Body of pancreas (tissue), 4 donors: ENCODE measurements around the gene MICU2. TPM values are rescaled to one million over a fixed set of nuclear protein-coding genes. Genes with fewer than 3 reads are reported as not detected.

ENCODE experiments used
- ATAC-seq: fragments of 150-250 bp; one replicate; pipeline ENCODE4 v1.9.1; 2016
- DNase-seq, 4 donors: peaks; one replicate each; pipeline ENCODE4 v3.0.0-alpha.2; 2019
- H3K27ac ChIP-seq, 4 donors: fragments of 200-600 bp; sonication (generic); 1 replicate in 3 of 4; 2 replicates in 1 of 4; pipeline versions ENCODE4 v1.5.1 to v1.6.1; 2016 to 2019; ENCODE audit warnings: mild to moderate bottlenecking in 1 of 4, mixed read lengths in 1 of 4, moderate library complexity in 1 of 4
- H3K27me3 ChIP-seq, 2 donors: fragments of 200-600 bp; sonication (generic); one replicate each; pipeline ENCODE4 v1.6.0; 2016; ENCODE audit warnings: mild to moderate bottlenecking in 1 of 2
- H3K36me3 ChIP-seq, 2 donors: fragments of 200-600 bp; sonication (generic); replicated peaks in 1 of 2; 2 replicates each; pipeline ENCODE4 v1.5.1; 2016; ENCODE audit warnings: low read depth in 2 of 2; ENCODE audit not compliant: insufficient read depth in 1 of 2
- H3K4me1 ChIP-seq: fragments of 200-600 bp; sonication (generic); one replicate; pipeline ENCODE4 v1.6.0; 2016
- H3K4me3 ChIP-seq, 2 donors: fragments of 200-600 bp; sonication (generic); 1 replicate in 1 of 2; 2 replicates in 1 of 2; pipeline ENCODE4 v1.5.1; 2016 to 2019
- H3K9me3 ChIP-seq, 3 donors: fragments of 200-600 bp; sonication (generic); 1 replicate in 2 of 3; 2 replicates in 1 of 3; pipeline ENCODE4 v1.5.1; 2016
- POLR2A ChIP-seq, 3 donors: fragments of 450-650 bp; IDR thresholded peaks; one replicate each; pipeline ENCODE4 v1.6.1; 2016; ENCODE audit warnings: antibody characterized with exemption in 3 of 3, mild to moderate bottlenecking in 2 of 3
- WGBS, 2 donors: methylation state at CpG; one replicate each; pipeline ENCODE4 v1.1.5; 2017; 5-methylcytosine and 5-hydroxymethylcytosine counted together
- intact Hi-C: fragments of 100-400 bp; cut with DNase I; formaldehyde crosslinking; loops from one replicate; pipeline ENCODE4 v1.15.1; 2023
- total RNA-seq, 2 donors: library from RNA; depleted of rRNA; stranded (reverse); fragments of >200 nt; gene quantifications; one replicate each; pipeline ENCODE4 v1.1.0, GENCODE V29; 2016
- TF ChIP-seq, protein P1 (sequence below), 7 experiments: fragments of 450-650 bp in 4 of 7; fragments of 200-600 bp in 3 of 7; sonication (generic) in 3 of 7; IDR thresholded peaks; one replicate each; pipeline ENCODE4 v1.5.1; 2016 to 2019; ENCODE audit warnings: antibody characterized with exemption in 7 of 7

Gene MICU2
- total RNA-seq, 2 donors from 2014 or later = 31.6 to 62.6 TPM

GRCh38 chr13:21526707-21527540, 77.0 kb downstream of the MICU2 start:
- intact Hi-C loops = no loop called here
- Histone ChIP-seq H3K27ac (no peak overlapping the region), H3K36me3 (no peaks in the 10 kb centered on the region), H3K4me1 (no peaks in the 10 kb centered on the region), H3K27me3 (no peaks in the 10 kb centered on the region), H3K9me3 (no peaks in the 10 kb centered on the region), H3K4me3 (no peak overlapping the region)
- WGBS, 2 donors = 85 to 92% methylated on average over 6 of the region's 6 CpGs
- no peak for TF ChIP-seq POLR2A (IDR thresholded peaks at IDR 0.05)
- TF ChIP-seq, protein P1, sequence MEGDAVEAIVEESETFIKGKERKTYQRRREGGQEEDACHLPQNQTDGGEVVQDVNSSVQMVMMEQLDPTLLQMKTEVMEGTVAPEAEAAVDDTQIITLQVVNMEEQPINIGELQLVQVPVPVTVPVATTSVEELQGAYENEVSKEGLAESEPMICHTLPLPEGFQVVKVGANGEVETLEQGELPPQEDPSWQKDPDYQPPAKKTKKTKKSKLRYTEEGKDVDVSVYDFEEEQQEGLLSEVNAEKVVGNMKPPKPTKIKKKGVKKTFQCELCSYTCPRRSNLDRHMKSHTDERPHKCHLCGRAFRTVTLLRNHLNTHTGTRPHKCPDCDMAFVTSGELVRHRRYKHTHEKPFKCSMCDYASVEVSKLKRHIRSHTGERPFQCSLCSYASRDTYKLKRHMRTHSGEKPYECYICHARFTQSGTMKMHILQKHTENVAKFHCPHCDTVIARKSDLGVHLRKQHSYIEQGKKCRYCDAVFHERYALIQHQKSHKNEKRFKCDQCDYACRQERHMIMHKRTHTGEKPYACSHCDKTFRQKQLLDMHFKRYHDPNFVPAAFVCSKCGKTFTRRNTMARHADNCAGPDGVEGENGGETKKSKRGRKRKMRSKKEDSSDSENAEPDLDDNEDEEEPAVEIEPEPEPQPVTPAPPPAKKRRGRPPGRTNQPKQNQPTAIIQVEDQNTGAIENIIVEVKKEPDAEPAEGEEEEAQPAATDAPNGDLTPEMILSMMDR (IDR thresholded peaks at IDR 0.05) = no peak
- ATAC-seq (no peak), DNase-seq (no peak)

DNA sequence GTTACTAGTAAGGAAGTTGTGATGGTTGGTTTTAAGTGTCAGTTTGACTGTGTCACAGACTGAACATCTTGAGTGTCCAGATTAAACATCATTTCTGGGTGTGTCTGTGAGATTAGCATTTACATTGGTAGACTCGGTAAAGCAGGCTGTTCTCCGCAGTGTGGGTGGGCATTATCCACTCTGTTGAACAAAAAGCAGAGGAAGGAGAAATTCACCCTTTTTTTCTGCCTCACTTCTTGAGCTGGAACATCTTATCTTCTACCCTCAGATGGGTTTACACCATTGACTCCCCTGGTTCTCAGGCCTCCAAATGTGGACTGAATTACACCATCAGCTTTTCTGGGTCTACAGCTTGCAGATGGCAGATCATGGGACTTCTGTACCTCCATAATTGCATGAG, 81.1 kb downstream of the MICU2 start:
- TF ChIP-seq POLR2A (IDR thresholded peaks at IDR 0.05) = no peak
- TF ChIP-seq, protein P1 (IDR thresholded peaks at IDR 0.05) = no peak
- Histone ChIP-seq H3K27me3 (no peaks in the 10 kb centered on the region), H3K36me3 (no peaks in the 10 kb centered on the region), H3K9me3 (no peaks in the 10 kb centered on the region), H3K27ac (no peak overlapping the region), H3K4me3 (no peak overlapping the region), H3K4me1 (no peaks in the 10 kb centered on the region)
- intact Hi-C loops = no loop called here
- ATAC-seq = no peak
- 85 to 90% methylated on average over 2 of the region's 2 CpGs for WGBS, 2 donors
- DNase-seq = no peak

DNA sequence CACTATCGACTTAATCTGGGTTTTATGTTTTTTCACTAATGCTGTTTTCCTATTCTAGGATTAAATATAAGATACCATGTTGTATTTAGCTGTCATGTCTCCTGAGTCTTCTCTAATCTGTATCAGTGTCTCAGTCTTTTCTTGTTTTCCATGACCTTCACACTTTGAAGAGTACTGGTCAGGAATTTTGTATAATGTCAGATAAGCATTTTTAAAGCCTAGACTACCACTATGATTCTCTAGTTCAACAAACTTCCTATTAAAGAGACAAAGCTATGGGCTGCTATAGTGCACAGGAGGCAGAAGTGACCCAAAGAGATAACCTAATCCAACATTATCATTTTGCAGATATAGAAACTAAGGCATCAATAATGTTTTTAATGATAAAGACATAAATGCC, 81.8 kb downstream of the MICU2 start:
- no peaks in the 10 kb centered on the region for H3K4me1 ChIP-seq
- no peak overlapping the region for H3K4me3 ChIP-seq
- H3K9me3 ChIP-seq = no peaks in the 10 kb centered on the region
- no peak for DNase-seq
- no peak overlapping the region for H3K27ac ChIP-seq
- no peak for ATAC-seq
- intact Hi-C loops = no loop called here
- no peaks in the 10 kb centered on the region for H3K36me3 ChIP-seq
- no peaks in the 10 kb centered on the region for H3K27me3 ChIP-seq
- 95 to 100% methylated on average over 1 of the region's 1 CpG for WGBS, 2 donors
- no peak for TF ChIP-seq POLR2A (IDR thresholded peaks at IDR 0.05)
- TF ChIP-seq, protein P1 (IDR thresholded peaks at IDR 0.05) = no peak

DNA sequence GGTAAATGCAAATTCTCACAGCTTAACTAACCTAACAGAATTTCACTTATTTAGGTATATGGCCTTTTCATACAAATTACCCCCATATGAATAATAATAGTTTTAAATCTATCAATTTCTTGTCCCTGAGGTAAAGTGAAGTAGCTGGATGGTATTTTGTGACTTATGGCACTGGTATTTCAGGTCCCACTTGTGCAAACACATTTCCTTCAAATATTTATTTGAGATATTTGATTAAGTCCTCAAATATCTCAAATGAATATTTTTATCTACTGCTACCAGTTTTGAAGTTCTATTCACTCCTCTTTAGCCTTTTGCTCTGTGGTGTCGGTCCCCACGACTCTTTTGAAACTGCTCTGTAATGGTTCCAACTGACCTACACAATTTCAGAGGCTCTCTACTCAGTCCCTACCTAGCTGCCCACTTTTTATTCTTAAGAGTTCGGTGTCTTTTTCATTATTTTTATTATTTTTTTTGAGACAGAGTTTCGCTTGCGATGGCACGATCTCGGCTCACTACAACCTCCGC, 85.3 kb downstream of the MICU2 start:
- no peak for ATAC-seq
- H3K27ac ChIP-seq = no peak overlapping the region
- H3K4me3 ChIP-seq = no peak overlapping the region
- DNase-seq = no peak
- no peaks in the 10 kb centered on the region for H3K9me3 ChIP-seq
- WGBS, 2 donors = 89% methylated on average over 8 of the region's 8 CpGs
- peaks cover 0 to 1% of the 10 kb centered on the region in 2 donors for H3K36me3 ChIP-seq
- no peaks in the 10 kb centered on the region for H3K4me1 ChIP-seq
- intact Hi-C loops = no loop called here
- TF ChIP-seq, protein P1 (IDR thresholded peaks at IDR 0.05) = no peak
- no peak for TF ChIP-seq POLR2A (IDR thresholded peaks at IDR 0.05)
- no peaks in the 10 kb centered on the region for H3K27me3 ChIP-seq
